ENCODE measurements around the gene CD44. TPM values are rescaled to one million over a fixed set of nuclear protein-coding genes. Genes with fewer than 3 reads are reported as not detected.

CD44 gene
- total and polyA plus RNA-seq, 4 donors = 4.1 to 26.9 (median 14.6) TPM

DNA sequence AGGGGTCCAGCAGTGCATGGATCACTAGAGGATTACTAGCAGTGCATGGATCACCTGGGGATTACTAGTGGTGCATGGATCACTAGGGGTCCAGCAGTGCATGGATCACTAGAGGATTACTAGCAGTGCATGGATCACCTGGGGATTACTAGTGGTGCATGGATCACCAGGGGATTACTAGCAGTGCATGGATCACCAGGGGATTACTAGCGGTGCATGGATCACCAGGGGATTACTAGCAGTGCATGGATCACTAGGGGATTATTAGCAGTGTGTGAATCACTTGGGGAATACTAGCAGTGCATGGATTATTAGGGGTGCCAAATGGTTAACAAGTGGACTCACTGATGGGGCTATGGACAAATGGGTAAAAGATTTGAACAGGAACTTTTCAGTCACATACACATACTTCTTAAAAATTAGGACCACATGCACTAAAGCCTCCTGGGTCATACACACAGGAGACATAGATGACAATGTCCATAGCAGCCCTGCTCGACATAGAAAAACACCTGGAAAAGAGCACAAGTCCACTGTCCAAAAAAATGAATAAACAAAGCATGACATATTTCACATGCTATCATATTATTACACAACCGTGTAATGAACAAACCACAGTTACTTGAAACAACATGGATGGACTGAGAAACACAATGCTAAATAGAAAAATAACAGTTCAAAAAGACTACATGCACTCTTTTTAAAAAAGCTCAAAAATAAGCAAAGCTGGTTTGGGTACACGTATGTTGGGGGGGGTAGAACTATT lies 109.8 kb downstream of the CD44 start:
- WGBS = 76% methylated on average over 4 of the region's 4 CpGs
- Histone ChIP-seq H3K36me3 (ENCODE audit: control insufficient read depth in 4 of 4, insufficient read depth in 3 of 4, low read depth in 1 of 4, low read length in 3 of 4) (no peaks in the 10 kb centered on the region), H3K27me3 (ENCODE audit: control insufficient read depth in 4 of 4, insufficient read depth in 4 of 4, low read length in 3 of 4) (no peaks in the 10 kb centered on the region), H3K4me1 (ENCODE audit: control insufficient read depth in 4 of 4, insufficient read depth in 4 of 4, low read length in 3 of 4) (no peaks in the 10 kb centered on the region), H3K27ac (ENCODE audit: low read depth in 1 of 2, low read length in 2 of 2) (no peak overlapping the region), H3K9me3 (ENCODE audit: control insufficient read depth in 4 of 4, low read length in 3 of 4) (no peaks in the 10 kb centered on the region), H3K4me3 (ENCODE audit: low read depth in 1 of 3, low read length in 3 of 3) (no peak overlapping the region), H3K9ac (ENCODE audit: low read depth in 1 of 2, low read length in 2 of 2) (no peak overlapping the region)
- no peak for DNase-seq (ENCODE audit: low spot score)
- TF ChIP-seq, protein P1, sequence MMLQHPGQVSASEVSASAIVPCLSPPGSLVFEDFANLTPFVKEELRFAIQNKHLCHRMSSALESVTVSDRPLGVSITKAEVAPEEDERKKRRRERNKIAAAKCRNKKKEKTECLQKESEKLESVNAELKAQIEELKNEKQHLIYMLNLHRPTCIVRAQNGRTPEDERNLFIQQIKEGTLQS (IDR thresholded peaks at IDR 0.05) = no peak
- TF ChIP-seq FOXA1 (IDR thresholded peaks at IDR 0.05) = no peak
- no peak for TF ChIP-seq CTCF (IDR thresholded peaks at IDR 0.05; ENCODE audit: low read depth, low read length, missing input control)
- TF ChIP-seq YY1 (IDR thresholded peaks at IDR 0.05) = no peak
- no peak for TF ChIP-seq HNF4G (IDR thresholded peaks at IDR 0.05)
- TF ChIP-seq SP1 (IDR thresholded peaks at IDR 0.05) = no peak
- TF ChIP-seq RXRA (IDR thresholded peaks at IDR 0.05) = no peak
- TF ChIP-seq HNF4A (conservative IDR thresholded peaks at IDR 0.05) = no peak

DNA sequence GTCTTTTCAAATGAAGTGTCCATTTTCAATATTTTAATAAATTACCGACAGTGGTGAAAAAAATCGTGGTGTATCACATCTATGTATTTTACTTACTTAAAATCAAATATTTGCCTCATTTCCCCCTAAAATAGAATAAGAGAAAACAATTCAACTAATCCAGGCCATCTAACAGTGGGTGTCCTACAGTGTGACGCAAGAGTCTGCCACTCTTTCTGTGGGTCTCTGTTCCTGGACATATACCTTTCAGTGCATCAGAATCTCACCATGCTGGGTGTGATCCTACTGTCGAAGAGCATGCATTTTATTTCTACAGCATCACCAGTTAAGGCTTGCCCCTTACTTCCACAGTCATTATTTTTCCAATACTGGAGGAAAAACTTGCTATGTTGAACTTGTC lies 111.2 kb downstream of the CD44 start:
- Histone ChIP-seq H3K9me3 (ENCODE audit: control insufficient read depth in 4 of 4, low read length in 3 of 4) (no peaks in the 10 kb centered on the region), H3K36me3 (ENCODE audit: control insufficient read depth in 4 of 4, insufficient read depth in 3 of 4, low read depth in 1 of 4, low read length in 3 of 4) (no peaks in the 10 kb centered on the region), H3K4me1 (ENCODE audit: control insufficient read depth in 4 of 4, insufficient read depth in 4 of 4, low read length in 3 of 4) (peaks cover 0 to 2% (median 0%) of the 10 kb centered on the region in 4 donors), H3K27me3 (ENCODE audit: control insufficient read depth in 4 of 4, insufficient read depth in 4 of 4, low read length in 3 of 4) (no peaks in the 10 kb centered on the region), H3K9ac (ENCODE audit: low read depth in 1 of 2, low read length in 2 of 2) (no peak overlapping the region), H3K4me3 (ENCODE audit: low read depth in 1 of 3, low read length in 3 of 3) (no peak overlapping the region), H3K27ac (ENCODE audit: low read depth in 1 of 2, low read length in 2 of 2) (no peak overlapping the region)
- DNase-seq (ENCODE audit: low spot score) = no peak
- TF ChIP-seq NR2F2 (IDR thresholded peaks at IDR 0.05) = no peak
- TF ChIP-seq GABPA (IDR thresholded peaks at IDR 0.05 in 1 of 2, conservative IDR thresholded peaks at IDR 0.05 in 1 of 2) = no peak
- TF ChIP-seq HNF4G (IDR thresholded peaks at IDR 0.05) = no peak
- 95% methylated on average over 4 of the region's 4 CpGs for WGBS

DNA sequence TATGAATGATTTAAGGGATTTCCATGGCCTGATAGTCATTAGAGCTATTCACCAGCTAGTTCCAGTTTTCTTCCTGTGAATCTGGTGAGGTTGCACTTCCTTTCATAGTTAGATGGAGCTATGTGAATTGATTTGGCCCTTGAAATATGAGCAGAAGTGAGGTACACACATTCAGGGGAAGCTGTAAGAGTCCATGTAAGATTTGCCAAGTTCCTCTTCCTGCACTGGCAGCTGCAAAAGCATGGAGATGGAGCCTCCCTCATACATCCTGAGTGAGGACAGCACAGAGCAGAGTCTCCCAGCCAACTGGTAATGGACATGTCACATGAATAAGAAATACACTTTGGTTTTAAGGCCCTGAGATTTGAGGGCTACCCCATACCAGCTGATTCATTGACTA lies 111.7 kb downstream of the CD44 start:
- no peak overlapping the region for H3K27ac ChIP-seq (ENCODE audit: low read depth in 1 of 2, low read length in 2 of 2)
- no peak for DNase-seq (ENCODE audit: low spot score)
- H3K9ac ChIP-seq (ENCODE audit: low read depth in 1 of 2, low read length in 2 of 2) = no peak overlapping the region
- no peaks in the 10 kb centered on the region for H3K27me3 ChIP-seq (ENCODE audit: control insufficient read depth in 4 of 4, insufficient read depth in 4 of 4, low read length in 3 of 4)
- peaks cover 0 to 5% (median 0%) of the 10 kb centered on the region in 4 donors for H3K4me1 ChIP-seq (ENCODE audit: control insufficient read depth in 4 of 4, insufficient read depth in 4 of 4, low read length in 3 of 4)
- no peaks in the 10 kb centered on the region for H3K9me3 ChIP-seq (ENCODE audit: control insufficient read depth in 4 of 4, low read length in 3 of 4)
- H3K4me3 ChIP-seq (ENCODE audit: low read depth in 1 of 3, low read length in 3 of 3) = no peak overlapping the region
- H3K36me3 ChIP-seq (ENCODE audit: control insufficient read depth in 4 of 4, insufficient read depth in 3 of 4, low read depth in 1 of 4, low read length in 3 of 4) = no peaks in the 10 kb centered on the region
- no peak for TF ChIP-seq GABPA (IDR thresholded peaks at IDR 0.05 in 1 of 2, conservative IDR thresholded peaks at IDR 0.05 in 1 of 2)
- TF ChIP-seq, protein P1 (IDR thresholded peaks at IDR 0.05) = no peak
- TF ChIP-seq, protein P2, sequence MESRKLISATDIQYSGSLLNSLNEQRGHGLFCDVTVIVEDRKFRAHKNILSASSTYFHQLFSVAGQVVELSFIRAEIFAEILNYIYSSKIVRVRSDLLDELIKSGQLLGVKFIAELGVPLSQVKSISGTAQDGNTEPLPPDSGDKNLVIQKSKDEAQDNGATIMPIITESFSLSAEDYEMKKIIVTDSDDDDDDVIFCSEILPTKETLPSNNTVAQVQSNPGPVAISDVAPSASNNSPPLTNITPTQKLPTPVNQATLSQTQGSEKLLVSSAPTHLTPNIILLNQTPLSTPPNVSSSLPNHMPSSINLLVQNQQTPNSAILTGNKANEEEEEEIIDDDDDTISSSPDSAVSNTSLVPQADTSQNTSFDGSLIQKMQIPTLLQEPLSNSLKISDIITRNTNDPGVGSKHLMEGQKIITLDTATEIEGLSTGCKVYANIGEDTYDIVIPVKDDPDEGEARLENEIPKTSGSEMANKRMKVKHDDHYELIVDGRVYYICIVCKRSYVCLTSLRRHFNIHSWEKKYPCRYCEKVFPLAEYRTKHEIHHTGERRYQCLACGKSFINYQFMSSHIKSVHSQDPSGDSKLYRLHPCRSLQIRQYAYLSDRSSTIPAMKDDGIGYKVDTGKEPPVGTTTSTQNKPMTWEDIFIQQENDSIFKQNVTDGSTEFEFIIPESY (IDR thresholded peaks at IDR 0.05) = no peak
- TF ChIP-seq NR2F2 (IDR thresholded peaks at IDR 0.05) = no peak
- no peak for TF ChIP-seq RAD21 (IDR thresholded peaks at IDR 0.05)
- TF ChIP-seq MAX (IDR thresholded peaks at IDR 0.05) = no peak
- TF ChIP-seq SP1 (IDR thresholded peaks at IDR 0.05) = no peak
- TF ChIP-seq HNF4G (IDR thresholded peaks at IDR 0.05) = no peak
- no peak for TF ChIP-seq HNF4A (conservative IDR thresholded peaks at IDR 0.05)
- TF ChIP-seq, protein P3, sequence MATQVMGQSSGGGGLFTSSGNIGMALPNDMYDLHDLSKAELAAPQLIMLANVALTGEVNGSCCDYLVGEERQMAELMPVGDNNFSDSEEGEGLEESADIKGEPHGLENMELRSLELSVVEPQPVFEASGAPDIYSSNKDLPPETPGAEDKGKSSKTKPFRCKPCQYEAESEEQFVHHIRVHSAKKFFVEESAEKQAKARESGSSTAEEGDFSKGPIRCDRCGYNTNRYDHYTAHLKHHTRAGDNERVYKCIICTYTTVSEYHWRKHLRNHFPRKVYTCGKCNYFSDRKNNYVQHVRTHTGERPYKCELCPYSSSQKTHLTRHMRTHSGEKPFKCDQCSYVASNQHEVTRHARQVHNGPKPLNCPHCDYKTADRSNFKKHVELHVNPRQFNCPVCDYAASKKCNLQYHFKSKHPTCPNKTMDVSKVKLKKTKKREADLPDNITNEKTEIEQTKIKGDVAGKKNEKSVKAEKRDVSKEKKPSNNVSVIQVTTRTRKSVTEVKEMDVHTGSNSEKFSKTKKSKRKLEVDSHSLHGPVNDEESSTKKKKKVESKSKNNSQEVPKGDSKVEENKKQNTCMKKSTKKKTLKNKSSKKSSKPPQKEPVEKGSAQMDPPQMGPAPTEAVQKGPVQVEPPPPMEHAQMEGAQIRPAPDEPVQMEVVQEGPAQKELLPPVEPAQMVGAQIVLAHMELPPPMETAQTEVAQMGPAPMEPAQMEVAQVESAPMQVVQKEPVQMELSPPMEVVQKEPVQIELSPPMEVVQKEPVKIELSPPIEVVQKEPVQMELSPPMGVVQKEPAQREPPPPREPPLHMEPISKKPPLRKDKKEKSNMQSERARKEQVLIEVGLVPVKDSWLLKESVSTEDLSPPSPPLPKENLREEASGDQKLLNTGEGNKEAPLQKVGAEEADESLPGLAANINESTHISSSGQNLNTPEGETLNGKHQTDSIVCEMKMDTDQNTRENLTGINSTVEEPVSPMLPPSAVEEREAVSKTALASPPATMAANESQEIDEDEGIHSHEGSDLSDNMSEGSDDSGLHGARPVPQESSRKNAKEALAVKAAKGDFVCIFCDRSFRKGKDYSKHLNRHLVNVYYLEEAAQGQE (IDR thresholded peaks at IDR 0.05) = no peak
- no peak for TF ChIP-seq RXRA (IDR thresholded peaks at IDR 0.05)
- no peak for TF ChIP-seq YY1 (IDR thresholded peaks at IDR 0.05)
- TF ChIP-seq EGR1 (IDR thresholded peaks at IDR 0.05; ENCODE audit: low read depth in 2 of 2) = no peak
- no peak for TF ChIP-seq FOXA1 (IDR thresholded peaks at IDR 0.05)
- TF ChIP-seq TAF1 (conservative IDR thresholded peaks at IDR 0.05) = no peak
- no peak for TF ChIP-seq JUND (IDR thresholded peaks at IDR 0.05)
- no peak for TF ChIP-seq FOXA2 (IDR thresholded peaks at IDR 0.05)
